ENCODE data around the gene ERICH6.

Gene ERICH6

GRCh38 chr3:150703756-150704344 lies at the start of gene ERICH6:
ERICH6 (minus strand) TSS chr3:150703920; CDS start chr3:150703898, 22 bp downstream.
- H3K9ac ChIP-seq = peak within 1 kb of the TSS; percentile 85
- peak within 1 kb of the TSS; percentile 88 for H3K27ac ChIP-seq
- peak within 1 kb of the TSS; percentile 96 for H2AFZ ChIP-seq
- TF ChIP-seq CTCF (IDR thresholded peaks at IDR 0.05) = peak; percentile 19
- H3K79me2 ChIP-seq = no peaks in the 10 kb centered on the region
- H3K4me3 ChIP-seq (ENCODE audit: low read depth, low read length) = peak within 1 kb of the TSS; percentile 88
- H3K27me3 ChIP-seq (ENCODE audit: control insufficient read depth, insufficient read depth, low read length) = no peaks in the 10 kb centered on the region
- no peaks in the 10 kb centered on the region for H3K4me1 ChIP-seq
- H3K36me3 ChIP-seq (ENCODE audit: control insufficient read depth, insufficient read depth, low read length) = no peaks in the 10 kb centered on the region
- peak within 1 kb of the TSS; percentile 96 for H3K4me2 ChIP-seq (ENCODE audit: low read length)
- H3K9me3 ChIP-seq (ENCODE audit: control insufficient read depth, low read length) = no peaks in the 10 kb centered on the region

- H3K79me2 ChIP-seq = peaks cover 63% of the 10 kb centered on the region
- H3K27ac ChIP-seq = no peak overlapping the region
- no peak overlapping the region for H3K9ac ChIP-seq
- no peak overlapping the region for H3K4me2 ChIP-seq (ENCODE audit: low read length)
- H3K27me3 ChIP-seq (ENCODE audit: control insufficient read depth, insufficient read depth, low read length) = no peaks in the 10 kb centered on the region
- peaks cover 12% of the 10 kb centered on the region for H3K4me1 ChIP-seq
- no peaks in the 10 kb centered on the region for H3K9me3 ChIP-seq (ENCODE audit: control insufficient read depth, low read length)
- no peaks in the 10 kb centered on the region for H3K36me3 ChIP-seq (ENCODE audit: control insufficient read depth, insufficient read depth, low read length)
- no peak for TF ChIP-seq CTCF (IDR thresholded peaks at IDR 0.05)
- no peak overlapping the region for H2AFZ ChIP-seq
- H3K4me3 ChIP-seq (ENCODE audit: low read depth, low read length) = no peak overlapping the region
Observed at GRCh38 chr3:150751781-150752263, 48.1 kb upstream of the ERICH6 start.

- Histone ChIP-seq H3K27ac (no peak overlapping the region), H3K9ac (no peak overlapping the region), H3K4me1 (peaks cover 12% of the 10 kb centered on the region)
Observed at GRCh38 chr3:150749255-150749654, 45.5 kb upstream of the ERICH6 start.

GRCh38 chr3:150748684-150749047 lies 44.9 kb upstream of the ERICH6 start:
- peaks cover 12% of the 10 kb centered on the region for H3K4me1 ChIP-seq
- no peak overlapping the region for H3K9ac ChIP-seq
- H3K79me2 ChIP-seq = peaks cover 51% of the 10 kb centered on the region
- no peak overlapping the region for H3K4me2 ChIP-seq (ENCODE audit: low read length)
- no peaks in the 10 kb centered on the region for H3K9me3 ChIP-seq (ENCODE audit: control insufficient read depth, low read length)
- H3K4me3 ChIP-seq (ENCODE audit: low read depth, low read length) = no peak overlapping the region
- H3K27ac ChIP-seq = no peak overlapping the region
- no peak for TF ChIP-seq CTCF (IDR thresholded peaks at IDR 0.05)
- no peaks in the 10 kb centered on the region for H3K27me3 ChIP-seq (ENCODE audit: control insufficient read depth, insufficient read depth, low read length)
- H2AFZ ChIP-seq = no peak overlapping the region
- no peaks in the 10 kb centered on the region for H3K36me3 ChIP-seq (ENCODE audit: control insufficient read depth, insufficient read depth, low read length)

More at GRCh38 chr3:150749255-150749654, 45.5 kb upstream of the ERICH6 start:
- no peaks in the 10 kb centered on the region for H3K36me3 ChIP-seq (ENCODE audit: control insufficient read depth, insufficient read depth, low read length)
- H3K9me3 ChIP-seq (ENCODE audit: control insufficient read depth, low read length) = no peaks in the 10 kb centered on the region
- H2AFZ ChIP-seq = no peak overlapping the region
- no peak overlapping the region for H3K4me2 ChIP-seq (ENCODE audit: low read length)
- H3K27me3 ChIP-seq (ENCODE audit: control insufficient read depth, insufficient read depth, low read length) = no peaks in the 10 kb centered on the region
- H3K79me2 ChIP-seq = peaks cover 57% of the 10 kb centered on the region
- TF ChIP-seq CTCF (IDR thresholded peaks at IDR 0.05) = no peak
- no peak overlapping the region for H3K4me3 ChIP-seq (ENCODE audit: low read depth, low read length)
